Measurements from ENCODE around the gene HBZ. TPM values are rescaled to one million over a fixed set of nuclear protein-coding genes. Genes with fewer than 3 reads are reported as not detected.
"Not testable (repeated sequence)": the region's sequence is repeated elsewhere in the genome, so short reads cannot be mapped to it uniquely, and the experiment has no call there.

Gene HBZ
- total and polyA plus RNA-seq, 8 donors: not detected

DNA sequence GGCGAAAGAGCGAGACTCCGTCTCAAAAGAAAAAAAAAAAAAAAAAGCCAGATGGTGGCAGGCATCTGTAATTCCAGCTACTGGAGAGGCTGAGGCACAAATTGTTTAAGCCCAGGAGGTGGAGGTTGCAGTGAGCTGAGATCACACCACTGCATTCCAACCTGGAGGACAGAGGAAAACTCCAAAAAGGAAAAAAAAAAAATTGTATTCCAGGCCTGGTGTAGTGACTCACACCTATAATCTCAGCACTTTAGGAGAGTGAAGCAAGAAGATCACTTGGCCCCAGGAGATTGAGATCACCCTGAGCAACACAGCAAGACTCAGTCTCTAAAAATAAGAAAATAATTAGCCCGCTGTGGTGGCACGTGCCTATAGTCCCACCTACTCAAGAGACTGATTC lies 47.9 kb downstream of the HBZ start:
- no peak for TF ChIP-seq POLR2A (IDR thresholded peaks at IDR 0.05)
- TF ChIP-seq POLR2AphosphoS5 (IDR thresholded peaks at IDR 0.05): no peak
- TF ChIP-seq EP300 (IDR thresholded peaks at IDR 0.05): no peak
- TF ChIP-seq, protein P1, sequence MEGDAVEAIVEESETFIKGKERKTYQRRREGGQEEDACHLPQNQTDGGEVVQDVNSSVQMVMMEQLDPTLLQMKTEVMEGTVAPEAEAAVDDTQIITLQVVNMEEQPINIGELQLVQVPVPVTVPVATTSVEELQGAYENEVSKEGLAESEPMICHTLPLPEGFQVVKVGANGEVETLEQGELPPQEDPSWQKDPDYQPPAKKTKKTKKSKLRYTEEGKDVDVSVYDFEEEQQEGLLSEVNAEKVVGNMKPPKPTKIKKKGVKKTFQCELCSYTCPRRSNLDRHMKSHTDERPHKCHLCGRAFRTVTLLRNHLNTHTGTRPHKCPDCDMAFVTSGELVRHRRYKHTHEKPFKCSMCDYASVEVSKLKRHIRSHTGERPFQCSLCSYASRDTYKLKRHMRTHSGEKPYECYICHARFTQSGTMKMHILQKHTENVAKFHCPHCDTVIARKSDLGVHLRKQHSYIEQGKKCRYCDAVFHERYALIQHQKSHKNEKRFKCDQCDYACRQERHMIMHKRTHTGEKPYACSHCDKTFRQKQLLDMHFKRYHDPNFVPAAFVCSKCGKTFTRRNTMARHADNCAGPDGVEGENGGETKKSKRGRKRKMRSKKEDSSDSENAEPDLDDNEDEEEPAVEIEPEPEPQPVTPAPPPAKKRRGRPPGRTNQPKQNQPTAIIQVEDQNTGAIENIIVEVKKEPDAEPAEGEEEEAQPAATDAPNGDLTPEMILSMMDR (IDR thresholded peaks at IDR 0.05): no peak
- H3K36me3 ChIP-seq: peaks cover 67 to 98% (median 97%) of the 10 kb centered on the region in 4 donors
- 91 to 96% (median 94%) methylated on average over 5 of the region's 5 CpGs for whole genome bisulfite sequencing, 5 donors
- no peak overlapping the region for H3K4me3 ChIP-seq
- intact Hi-C loops (cut with DNase I; ENCODE audit: low total_unique reads): no loop called here
- DNase-seq: no peak
- H3K9me3 ChIP-seq: no peaks in the 10 kb centered on the region
- H3K27me3 ChIP-seq: no peaks in the 10 kb centered on the region
- no peak overlapping the region for H3K27ac ChIP-seq
- no peaks in the 10 kb centered on the region for H3K4me1 ChIP-seq

- no peak for DNase-seq
- H3K4me1 ChIP-seq: no peaks in the 10 kb centered on the region
- no peaks in the 10 kb centered on the region for H3K27me3 ChIP-seq
- H3K27ac ChIP-seq: no peak overlapping the region
- H3K9me3 ChIP-seq: no peaks in the 10 kb centered on the region
- peaks cover 65 to 98% (median 97%) of the 10 kb centered on the region in 4 donors for H3K36me3 ChIP-seq
- TF ChIP-seq EP300 (IDR thresholded peaks at IDR 0.05) (no peak), POLR2AphosphoS5 (IDR thresholded peaks at IDR 0.05) (no peak), POLR2A (IDR thresholded peaks at IDR 0.05) (no peak)
- TF ChIP-seq, protein P1 (IDR thresholded peaks at IDR 0.05): no peak
- no peak overlapping the region for H3K4me3 ChIP-seq
- 95 to 99% (median 95%) methylated on average over 4 of the region's 4 CpGs for WGBS, 5 donors
- intact Hi-C loops (cut with DNase I; ENCODE audit: low total_unique reads): no loop called here
Measured at GRCh38 chr16:203246-203645, 50.8 kb downstream of the HBZ start.

DNA sequence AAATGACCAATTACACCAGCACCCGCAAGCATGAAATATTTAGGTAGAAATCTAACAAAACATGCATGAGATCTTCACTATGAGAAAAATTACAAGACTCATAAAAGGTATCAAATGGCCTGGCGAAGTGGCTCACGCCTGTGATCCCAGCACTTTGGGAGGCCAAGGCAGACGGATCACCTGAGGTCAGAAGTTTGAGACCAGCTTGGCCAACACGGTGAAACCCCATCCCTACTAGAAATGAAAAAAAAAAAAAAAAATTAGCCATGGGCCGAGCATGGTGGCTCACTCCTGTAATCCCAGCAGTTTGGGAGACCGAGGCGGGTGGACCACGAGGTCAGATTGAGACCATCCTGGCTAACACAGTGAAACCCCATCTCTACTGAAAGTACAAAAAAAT lies 51.6 kb downstream of the HBZ start:
- peaks cover 57 to 98% (median 97%) of the 10 kb centered on the region in 4 donors for H3K36me3 ChIP-seq
- H3K9me3 ChIP-seq; H3K4me1 ChIP-seq; H3K27ac ChIP-seq; H3K27me3 ChIP-seq; intact Hi-C loops (cut with DNase I; ENCODE audit: low total_unique reads); DNase-seq; H3K4me3 ChIP-seq: not testable (repeated sequence)
- 85 to 96% (median 95%) methylated on average over 9 of the region's 9 CpGs for WGBS, 5 donors

Small RNA genes within 50 kb of the gene (small RNA-seq; reads per million reads assigned to genes)
- 0 reads per million in 4 donors for gene RF00019

Other genes starting within 250 kb of the HBZ start
- gene POLR3K, start 99.0 kb upstream of the HBZ start, total RNA-seq: 1 to 10 TPM in 3 of 5 donors, not detected in 2; 2.2 to 5.5 (median 3.6) TPM
- 10 to 100 TPM; 10.7 to 13.3 (median 10.9) TPM for gene POLR3K, start 99.0 kb upstream of the HBZ start, polyA plus RNA-seq
- gene SNRNP25, start 98.8 kb upstream of the HBZ start, total RNA-seq: 10 to 100 TPM in 3 of 5 donors, 1 to 10 TPM in 2; 2.3 to 22.9 (median 11.9) TPM
- 10 to 100 TPM; 30.2 to 40.2 (median 34.4) TPM for gene SNRNP25, start 98.8 kb upstream of the HBZ start, polyA plus RNA-seq
- gene RHBDF1, start 80.0 kb upstream of the HBZ start, total RNA-seq: 100 to 1,000 TPM in 1 of 5 donors, 10 to 100 TPM in 4; 13.4 to 185 (median 30.4) TPM
- 10 to 100 TPM; 10.2 to 38.3 (median 15.3) TPM for gene RHBDF1, start 80.0 kb upstream of the HBZ start, polyA plus RNA-seq
- gene MPG, start 74.4 kb upstream of the HBZ start, total RNA-seq: 100 to 1,000 TPM in 1 of 5 donors, 10 to 100 TPM in 4; 33.3 to 102 (median 76.2) TPM
- 100 to 1,000 TPM in 2 of 3 donors, 10 to 100 TPM in 1; 90.6 to 112 (median 112) TPM for gene MPG, start 74.4 kb upstream of the HBZ start, polyA plus RNA-seq
- gene NPRL3, start 14.0 kb upstream of the HBZ start, total RNA-seq: 10 to 100 TPM in 3 of 5 donors, 1 to 10 TPM in 1, under 1 TPM in 1; 0.58 to 73.9 (median 22.3) TPM
- gene NPRL3, start 14.0 kb upstream of the HBZ start, polyA plus RNA-seq: 10 to 100 TPM; 12.4 to 14.1 (median 13.3) TPM
- gene HBM, start 13.3 kb downstream of the HBZ start, total RNA-seq: 10 to 100 TPM in 1 of 5 donors, not detected in 4; 10.3 TPM
- not detected for gene HBM, start 13.3 kb downstream of the HBZ start, polyA plus RNA-seq
- gene HBA2, start 20.2 kb downstream of the HBZ start, total RNA-seq: 100 to 1,000 TPM in 1 of 5 donors, 10 to 100 TPM in 2, 1 to 10 TPM in 1, not detected in 1; 8.4 to 570 (median 32.0) TPM
- 10 to 100 TPM in 2 of 3 donors, 1 to 10 TPM in 1; 3.5 to 21.3 (median 17.0) TPM for gene HBA2, start 20.2 kb downstream of the HBZ start, polyA plus RNA-seq
- gene HBA1, start 24.0 kb downstream of the HBZ start, total RNA-seq: 100 to 1,000 TPM in 1 of 5 donors, 10 to 100 TPM in 1, not detected in 3; 34.8 to 263 TPM
- gene HBA1, start 24.0 kb downstream of the HBZ start, polyA plus RNA-seq: 1 to 10 TPM in 1 of 3 donors, under 1 TPM in 1, not detected in 1; 0.88 to 5.7 TPM
- not detected for gene HBQ1, start 27.8 kb downstream of the HBZ start, total RNA-seq
- not detected for gene HBQ1, start 27.8 kb downstream of the HBZ start, polyA plus RNA-seq
- 100 to 1,000 TPM; 100 to 221 (median 121) TPM for gene LUC7L, start 76.8 kb downstream of the HBZ start, total RNA-seq
- 100 to 1,000 TPM in 1 of 3 donors, 10 to 100 TPM in 2; 77.5 to 108 (median 82.2) TPM for gene LUC7L, start 76.8 kb downstream of the HBZ start, polyA plus RNA-seq
- gene FAM234A, start 82.2 kb downstream of the HBZ start, total RNA-seq: 10 to 100 TPM; 14.6 to 87.2 (median 60.3) TPM
- gene FAM234A, start 82.2 kb downstream of the HBZ start, polyA plus RNA-seq: 10 to 100 TPM; 13.1 to 34.9 (median 29.5) TPM
- 10 to 100 TPM in 2 of 5 donors, 1 to 10 TPM in 3; 2.6 to 24.6 (median 7.0) TPM for gene RGS11, start 123.3 kb downstream of the HBZ start, total RNA-seq
- gene RGS11, start 123.3 kb downstream of the HBZ start, polyA plus RNA-seq: 10 to 100 TPM in 2 of 3 donors, 1 to 10 TPM in 1; 7.3 to 26.3 (median 11.9) TPM
- gene ARHGDIG, start 127.9 kb downstream of the HBZ start, total RNA-seq: 10 to 100 TPM in 2 of 5 donors, 1 to 10 TPM in 2, not detected in 1; 3.1 to 39.7 (median 11.0) TPM
- 10 to 100 TPM in 1 of 3 donors, 1 to 10 TPM in 2; 5.2 to 50.4 (median 9.6) TPM for gene ARHGDIG, start 127.9 kb downstream of the HBZ start, polyA plus RNA-seq
- 100 to 1,000 TPM in 1 of 5 donors, 10 to 100 TPM in 3, not detected in 1; 32.3 to 118 (median 65.1) TPM for gene PDIA2, start 130.5 kb downstream of the HBZ start, total RNA-seq
- gene PDIA2, start 130.5 kb downstream of the HBZ start, polyA plus RNA-seq: 100 to 1,000 TPM; 142 to 932 (median 584) TPM
- 10 to 100 TPM; 11.7 to 69.2 (median 17.0) TPM for gene AXIN1, start 200.1 kb downstream of the HBZ start, total RNA-seq
- 10 to 100 TPM; 13.3 to 19.1 (median 17.9) TPM for gene AXIN1, start 200.1 kb downstream of the HBZ start, polyA plus RNA-seq
- gene MRPL28, start 217.9 kb downstream of the HBZ start, total RNA-seq: 100 to 1,000 TPM in 1 of 5 donors, 10 to 100 TPM in 3, 1 to 10 TPM in 1; 9.9 to 106 (median 30.7) TPM
- gene MRPL28, start 217.9 kb downstream of the HBZ start, polyA plus RNA-seq: 100 to 1,000 TPM in 1 of 3 donors, 10 to 100 TPM in 2; 78.8 to 100 (median 83.4) TPM
- gene PGAP6, start 229.3 kb downstream of the HBZ start, total RNA-seq: 100 to 1,000 TPM in 4 of 5 donors, 10 to 100 TPM in 1; 20.7 to 364 (median 162) TPM
- 10 to 100 TPM; 27.7 to 54.4 (median 33.9) TPM for gene PGAP6, start 229.3 kb downstream of the HBZ start, polyA plus RNA-seq
- gene NME4, start 244.6 kb downstream of the HBZ start, total RNA-seq: 100 to 1,000 TPM in 1 of 5 donors, 10 to 100 TPM in 4; 23.3 to 187 (median 49.0) TPM
- 10 to 100 TPM; 84.0 to 97.7 (median 95.6) TPM for gene NME4, start 244.6 kb downstream of the HBZ start, polyA plus RNA-seq
- gene DECR2, start 249.2 kb downstream of the HBZ start, total RNA-seq: 100 to 1,000 TPM in 1 of 5 donors, 10 to 100 TPM in 2, 1 to 10 TPM in 2; 5.8 to 149 (median 12.5) TPM
- gene DECR2, start 249.2 kb downstream of the HBZ start, polyA plus RNA-seq: 10 to 100 TPM; 20.8 to 24.5 (median 22.6) TPM